Measurements from ENCODE around the gene TBPL2. TPM values are rescaled to one million over a fixed set of nuclear protein-coding genes. Genes with fewer than 3 reads are reported as not detected.

TBPL2 gene
- total RNA-seq, result not detected in 2 replicates

DNA sequence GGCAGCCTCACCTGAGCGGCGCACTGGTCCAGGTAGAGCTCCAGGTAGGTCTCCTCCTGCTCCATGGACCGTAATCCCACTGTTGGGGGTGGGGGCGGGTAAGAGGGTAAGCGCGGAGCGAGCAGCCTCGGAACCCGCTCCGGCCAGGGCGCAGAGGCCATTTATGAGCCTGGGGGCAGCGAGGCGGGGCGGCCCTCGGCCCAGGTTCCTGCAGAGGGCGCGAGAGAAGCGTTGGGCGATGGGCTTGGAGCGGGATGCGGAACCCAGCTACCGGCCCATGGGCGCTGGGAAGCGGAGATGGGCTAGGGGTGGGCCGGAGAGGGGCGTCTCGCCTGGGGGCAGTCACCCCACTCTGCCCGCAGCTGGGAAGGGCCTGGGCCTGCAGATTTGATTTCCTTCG, at the start of gene TBPL2:
Gene TBPL2 (minus strand): TSS at position 232 of the 400 bp plus-strand sequence. CDS start 167 bp downstream, at position 65.

GRCh38 chr14:55411426-55412389, 28.7 kb downstream of the TBPL2 start, which contains the start of gene ATG14:
ATG14 (minus strand) TSS chr14:55411830; CDS start chr14:55411822, 8 bp downstream.

Other genes starting within 250 kb of the TBPL2 start
- 1.9 and 52.8 TPM in 2 replicates for gene DLGAP5, start 249.0 kb downstream of the TBPL2 start, total RNA-seq
- gene FBXO34, start 169.2 kb downstream of the TBPL2 start, total RNA-seq, result 17.1 and 20.0 TPM in 2 replicates
- gene ATG14, start 28.8 kb downstream of the TBPL2 start, total RNA-seq, result 3.6 and 11.3 TPM in 2 replicates
- 33.7 and 57.8 TPM in 2 replicates for gene KTN1, start 139.6 kb upstream of the TBPL2 start, total RNA-seq

Measured in mesangial cell (primary cell).